ENCODE measurements around the gene ELF2.

- TF ChIP-seq CTCF (conservative IDR thresholded peaks at IDR 0.05; ENCODE audit: low read depth in 2 of 2) (no peak; a peak in 1 of 4 replicates), EZH2phosphoT487 (IDR thresholded peaks at IDR 0.05; ENCODE audit: unreplicated experiment) (no peak), REST (IDR thresholded peaks at IDR 0.05; ENCODE audit: unreplicated experiment) (no peak), POLR2AphosphoS5 (IDR thresholded peaks at IDR 0.05; ENCODE audit: low read depth) (no peak), EZH2 (IDR thresholded peaks at IDR 0.05; ENCODE audit: low read depth, unreplicated experiment) (no peak), CREB1 (CRISPR knock-in tag; IDR thresholded peaks at IDR 0.05; ENCODE audit: low read depth) (no peak), JUNB (IDR thresholded peaks at IDR 0.05; ENCODE audit: unreplicated experiment) (no peak), ZNF114 (CRISPR knock-in tag; IDR thresholded peaks at IDR 0.05) (no peak)
Observed at GRCh38 chr4:139137763-139138162, 39.3 kb downstream of the ELF2 start.
